ENCODE measurements around the gene EXOC6B.

GRCh38 chr2:72722492-72723070 lies 103.3 kb downstream of the EXOC6B start:
- TF ChIP-seq CTCF (IDR thresholded peaks at IDR 0.05; ENCODE audit: low read length) (no peak), EZH2 (optimal IDR thresholded peaks at IDR 0.05; ENCODE audit: low read depth, low read length) (no peak)

Data from MM.1S (cell line).